Putamen (tissue), 1 donor: ENCODE results near the gene MT2A.
"Not testable (repeated sequence)": the region's sequence is repeated elsewhere in the genome, so short reads cannot be mapped to it uniquely, and the experiment has no call there.

ENCODE experiments used
- DNase-seq: peaks from one replicate; pipeline ENCODE4 v3.0.0-alpha.2; 2016; ENCODE audit warnings: low spot score

MT2A gene

GRCh38 chr16:56608043-56608875 is at the start of gene MT2A:
TSS of gene MT2A (plus strand) at chr16:56608584. CDS start at chr16:56608656, 72 bp downstream.
- DNase-seq: peak; percentile 93

- no peak for DNase-seq
Measured at GRCh38 chr16:56559109-56559508, 49.3 kb upstream of the MT2A start.

DNA sequence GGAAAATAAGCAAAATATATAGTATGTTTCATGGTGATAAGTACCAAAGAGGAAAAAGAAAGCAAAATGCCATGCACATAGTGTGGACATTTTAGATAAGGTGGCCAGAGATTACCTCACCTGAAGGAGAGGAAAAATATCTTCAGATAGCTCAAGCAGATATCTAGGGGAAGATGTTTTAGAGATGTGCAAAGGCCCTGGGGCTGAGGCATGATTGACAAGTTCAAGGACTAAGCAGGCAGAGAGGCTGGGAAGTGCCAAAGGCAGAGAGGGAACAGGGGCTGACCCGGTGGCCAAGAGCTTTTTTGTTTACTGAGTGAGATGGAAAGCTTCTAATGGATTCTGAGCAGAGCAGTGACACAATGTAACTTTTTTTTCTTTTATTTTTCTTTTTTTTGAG is 47.9 kb upstream of the MT2A start:
- no peak for DNase-seq

GRCh38 chr16:56561126-56561525 is 47.3 kb upstream of the MT2A start:
- no peak for DNase-seq

DNA sequence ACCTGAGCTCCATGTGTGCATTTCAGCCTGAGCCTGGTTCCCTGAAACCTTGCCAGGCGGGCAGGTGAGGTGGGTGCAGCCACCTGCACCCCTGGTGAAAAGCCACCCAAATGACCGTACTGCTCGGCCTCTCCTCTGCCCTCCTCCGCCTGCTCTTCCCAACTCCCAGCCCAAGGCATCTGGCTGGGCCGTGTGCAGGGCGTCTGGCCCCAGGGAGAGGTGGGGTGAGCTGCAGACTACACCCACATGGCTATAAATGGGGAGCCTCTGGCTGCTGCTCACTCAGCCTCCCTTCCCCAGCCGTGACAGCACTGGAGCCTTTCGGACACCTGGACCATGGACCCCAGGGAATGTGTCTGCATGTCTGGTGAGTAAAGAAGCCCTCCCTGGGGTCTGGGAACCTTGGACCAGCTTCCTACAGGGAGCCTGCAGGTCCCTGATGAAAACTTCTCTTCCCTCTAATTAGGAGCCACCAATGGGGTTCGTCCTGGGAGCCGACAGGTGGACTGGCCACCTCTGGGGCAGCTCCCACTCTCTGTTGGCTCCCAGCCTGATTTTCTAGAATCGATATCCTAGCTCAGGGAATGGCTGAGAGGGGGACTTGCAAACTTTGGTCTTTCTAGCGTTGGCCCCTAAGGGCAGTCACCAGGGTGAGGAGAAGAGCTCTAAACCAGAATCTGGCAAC is 43.4 kb upstream of the MT2A start, which contains the start of gene MT4:
Gene MT4 (plus strand): TSS at position 281 of the 685 bp plus-strand sequence. CDS start 56 bp downstream, at position 337.
- no peak for DNase-seq

DNA sequence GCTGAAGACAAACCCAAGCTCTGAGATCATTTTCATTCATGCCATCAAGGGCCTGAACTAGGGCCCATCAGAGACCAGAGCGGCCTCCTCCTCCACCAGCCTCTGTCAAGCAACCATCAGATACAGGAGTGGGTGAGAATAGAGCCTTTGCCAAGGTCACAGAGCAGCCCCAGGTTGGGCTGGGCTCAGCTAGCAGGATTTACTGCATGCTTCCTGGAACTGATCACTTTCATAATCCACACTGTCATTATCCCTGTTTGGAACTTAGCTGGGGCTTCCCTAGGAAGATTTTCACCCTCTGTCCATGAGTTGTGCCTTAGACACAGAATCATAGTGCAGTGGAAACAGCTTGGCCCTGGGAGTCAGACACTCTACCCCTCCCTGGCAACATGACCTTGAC is 38.4 kb upstream of the MT2A start:
- DNase-seq: no peak

DNA sequence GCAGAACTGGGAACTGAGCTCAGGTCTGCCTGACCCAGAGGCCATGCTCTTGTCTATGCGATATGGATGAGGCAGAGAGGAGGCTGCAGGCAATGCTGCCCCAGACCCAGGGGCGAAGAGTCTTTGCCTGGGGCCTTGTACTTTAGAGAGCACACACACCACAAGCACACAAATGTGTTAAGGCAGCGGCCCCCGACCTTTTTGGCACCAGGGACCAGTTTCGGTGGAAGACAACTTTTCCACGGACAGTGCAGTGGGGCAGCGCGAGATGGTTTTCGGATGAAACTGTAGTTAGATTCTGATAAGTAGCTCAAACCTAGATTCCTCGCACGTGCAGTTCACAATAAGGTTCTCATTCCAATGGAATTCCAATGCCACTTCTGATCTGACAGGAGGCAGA is 36.9 kb upstream of the MT2A start:
- no peak for DNase-seq

- no peak for DNase-seq
Measured at GRCh38 chr16:56574625-56575024, 33.8 kb upstream of the MT2A start.

GRCh38 chr16:56576585-56577299 is 31.6 kb upstream of the MT2A start:
- peak; percentile 36 for DNase-seq

DNA sequence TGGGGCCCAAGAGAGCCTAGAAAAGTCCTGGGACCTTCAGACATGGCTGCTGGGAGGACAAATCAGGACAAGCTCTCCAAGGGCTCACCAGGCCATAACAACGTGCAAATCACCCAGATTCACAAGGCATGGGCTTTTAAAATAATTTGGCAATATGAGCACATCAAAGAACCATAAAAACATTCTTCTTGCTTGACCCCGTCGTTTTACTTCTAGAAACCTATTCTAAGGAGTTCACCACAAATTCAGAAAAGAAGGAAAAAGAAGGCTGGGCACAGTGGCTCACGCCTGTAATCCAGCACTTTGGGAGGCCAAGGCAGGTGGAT is 31.1 kb upstream of the MT2A start:
- DNase-seq: no peak

DNA sequence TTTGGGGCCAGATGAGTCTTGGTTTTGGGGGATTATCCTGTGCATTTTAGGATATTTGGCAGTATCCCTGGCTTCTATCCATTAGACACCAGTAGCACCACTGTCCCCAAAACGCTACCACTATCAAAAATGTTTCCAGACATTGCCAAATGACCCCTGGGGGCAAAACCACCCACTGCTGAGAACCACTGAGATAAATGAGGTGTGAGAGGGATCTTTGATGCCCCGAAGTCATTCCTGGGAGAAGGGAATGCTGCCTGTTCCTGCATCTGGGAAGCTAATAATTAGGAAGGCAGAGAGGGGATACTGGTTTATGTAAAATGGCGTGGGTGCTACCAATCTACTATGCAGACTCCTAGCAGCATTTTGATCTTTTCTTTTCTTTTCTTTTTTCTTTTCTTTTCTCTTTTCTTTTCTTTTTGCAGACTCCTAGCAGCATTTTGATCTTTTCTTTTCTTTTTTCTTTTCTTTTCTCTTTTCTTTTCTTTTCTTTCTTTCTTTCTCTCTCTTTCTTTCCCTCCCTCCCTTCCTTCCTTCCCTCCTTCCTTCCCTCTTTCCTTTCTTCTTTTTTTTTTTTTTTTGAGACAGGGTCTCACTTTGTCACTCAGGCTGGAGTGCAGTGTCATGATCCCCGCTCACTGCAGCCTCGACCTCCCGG is 27.9 kb upstream of the MT2A start:
- no peak for DNase-seq

DNA sequence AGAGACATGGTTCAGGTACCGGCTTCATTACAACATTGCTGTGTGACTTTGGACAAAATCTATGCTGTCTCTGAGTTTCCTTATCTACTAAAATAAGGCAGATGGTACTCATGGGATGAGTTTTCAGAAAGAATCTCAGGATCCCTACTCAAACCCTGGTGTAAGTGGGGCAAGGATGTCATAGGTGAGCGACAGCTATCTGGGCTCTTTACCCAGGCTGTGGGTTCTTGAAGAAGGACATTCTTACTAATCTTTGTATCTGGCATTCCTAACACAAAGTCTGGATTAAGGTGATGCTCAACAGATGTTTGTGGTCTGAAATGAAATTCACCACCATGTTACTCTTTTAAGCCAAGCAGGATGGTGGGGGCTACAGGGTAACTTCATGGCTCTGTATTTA is 25.5 kb upstream of the MT2A start:
- DNase-seq: not testable (repeated sequence)

GRCh38 chr16:56583351-56584168 is 24.8 kb upstream of the MT2A start:
- no peak for DNase-seq

DNA sequence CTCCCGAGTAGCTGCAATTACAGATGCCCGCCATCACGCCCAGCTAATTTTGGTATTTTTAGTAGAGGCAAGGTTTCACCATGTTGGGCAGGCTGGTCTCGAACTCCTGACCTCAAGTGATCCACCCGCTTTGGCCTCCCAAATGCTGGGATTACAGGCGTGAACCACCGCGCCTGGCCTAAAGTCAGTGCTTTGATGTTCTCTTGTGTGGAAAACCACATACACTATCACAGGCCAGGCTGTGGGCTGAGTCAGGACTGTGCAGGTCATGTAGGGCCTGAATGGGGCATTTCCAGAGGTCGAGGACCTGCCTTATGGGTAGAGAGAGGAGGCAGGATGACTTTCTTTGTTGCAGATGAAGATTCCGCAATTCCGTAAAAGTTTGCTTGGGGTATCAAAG is 24.1 kb upstream of the MT2A start:
- no peak for DNase-seq

- no peak for DNase-seq
Measured at GRCh38 chr16:56588781-56589140, 19.6 kb upstream of the MT2A start.

- peak; percentile 70 for DNase-seq
Measured at GRCh38 chr16:56589141-56590039, 19.0 kb upstream of the MT2A start, which contains the start of gene MT3. TSS of gene MT3 (plus strand) at chr16:56589528. CDS start at chr16:56589591, 63 bp downstream.

- peak; percentile 29 for DNase-seq
Measured at GRCh38 chr16:56591377-56592060, 16.9 kb upstream of the MT2A start.

DNA sequence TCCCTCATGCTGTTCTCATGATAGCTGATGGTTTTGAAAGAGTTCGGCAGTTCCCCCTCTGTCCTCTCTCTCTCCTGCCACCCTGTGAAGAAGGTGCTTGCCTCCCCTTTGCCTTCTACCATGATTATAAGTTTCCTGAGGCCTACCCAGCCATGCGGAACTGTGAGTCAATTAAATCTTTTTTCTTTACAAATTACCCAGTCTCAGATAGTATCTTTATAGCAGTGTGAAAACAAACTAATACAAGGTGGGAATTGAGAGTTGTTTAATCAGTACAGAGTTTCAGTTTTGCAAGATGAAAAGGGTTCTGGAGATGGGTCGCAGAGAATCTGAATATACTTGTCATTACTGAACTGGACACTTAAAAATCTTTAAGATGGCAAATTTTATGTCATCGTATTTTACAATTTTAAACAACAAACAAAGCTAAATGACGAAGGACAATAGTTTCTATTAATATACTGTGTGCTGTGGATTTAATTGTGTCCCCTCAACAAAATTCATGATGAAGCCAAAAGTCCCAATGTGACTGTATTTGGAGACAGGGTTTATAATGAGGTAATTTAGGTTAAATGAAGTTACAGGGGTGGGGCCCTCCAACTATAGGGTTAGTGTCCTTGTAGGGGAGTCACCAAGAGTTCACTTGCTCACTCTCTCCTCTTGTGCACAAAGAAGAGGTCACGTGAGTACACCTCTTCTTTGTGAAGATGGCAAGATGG is 14.7 kb upstream of the MT2A start:
- no peak for DNase-seq

- no peak for DNase-seq
Measured at GRCh38 chr16:56594292-56594619, 14.1 kb upstream of the MT2A start.
